ENCODE results near the gene TXNIP.

DNA sequence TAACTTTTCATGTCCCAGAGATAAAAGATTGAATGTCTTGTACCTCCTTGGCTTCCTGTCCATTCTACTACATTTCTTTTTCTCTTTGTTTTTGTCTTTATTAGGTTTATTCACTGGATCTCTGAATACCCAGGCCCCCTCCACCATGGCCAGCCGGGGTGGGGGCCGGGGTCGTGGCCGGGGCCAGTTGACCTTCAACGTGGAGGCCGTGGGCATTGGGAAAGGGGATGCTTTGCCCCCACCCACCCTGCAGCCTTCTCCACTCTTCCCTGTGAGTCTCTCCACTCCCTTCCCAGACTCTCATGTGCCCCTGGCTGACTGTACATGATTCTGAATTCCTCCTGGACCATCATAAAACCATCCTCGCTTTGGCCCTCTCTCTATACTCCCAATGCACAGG is 21.7 kb downstream of the TXNIP start:
- TF ChIP-seq, protein P1, sequence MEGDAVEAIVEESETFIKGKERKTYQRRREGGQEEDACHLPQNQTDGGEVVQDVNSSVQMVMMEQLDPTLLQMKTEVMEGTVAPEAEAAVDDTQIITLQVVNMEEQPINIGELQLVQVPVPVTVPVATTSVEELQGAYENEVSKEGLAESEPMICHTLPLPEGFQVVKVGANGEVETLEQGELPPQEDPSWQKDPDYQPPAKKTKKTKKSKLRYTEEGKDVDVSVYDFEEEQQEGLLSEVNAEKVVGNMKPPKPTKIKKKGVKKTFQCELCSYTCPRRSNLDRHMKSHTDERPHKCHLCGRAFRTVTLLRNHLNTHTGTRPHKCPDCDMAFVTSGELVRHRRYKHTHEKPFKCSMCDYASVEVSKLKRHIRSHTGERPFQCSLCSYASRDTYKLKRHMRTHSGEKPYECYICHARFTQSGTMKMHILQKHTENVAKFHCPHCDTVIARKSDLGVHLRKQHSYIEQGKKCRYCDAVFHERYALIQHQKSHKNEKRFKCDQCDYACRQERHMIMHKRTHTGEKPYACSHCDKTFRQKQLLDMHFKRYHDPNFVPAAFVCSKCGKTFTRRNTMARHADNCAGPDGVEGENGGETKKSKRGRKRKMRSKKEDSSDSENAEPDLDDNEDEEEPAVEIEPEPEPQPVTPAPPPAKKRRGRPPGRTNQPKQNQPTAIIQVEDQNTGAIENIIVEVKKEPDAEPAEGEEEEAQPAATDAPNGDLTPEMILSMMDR (IDR thresholded peaks at IDR 0.05) = no peak
- TF ChIP-seq POLR2A (IDR thresholded peaks at IDR 0.05) = no peak

Data from esophagus squamous epithelium (tissue), 4 donors.